GM10266 (cell line): Measurements from ENCODE around the gene CLPTM1.
A peak's percentile ranks its signal among the peaks of the same experiment; 100 is the strongest.

Source experiments
- DNase-seq: peaks from one replicate; pipeline ENCODE4 v3.0.0; 2012; ENCODE audit errors: extremely low spot score
- TF ChIP-seq, protein P1 (sequence below): IDR thresholded peaks from 2 replicates; pipeline ENCODE4 v1.5.1; 2012; ENCODE audit warnings: mild to moderate bottlenecking, low read depth; ENCODE audit not compliant: control insufficient read depth, insufficient read depth; ENCODE audit errors: missing control alignments

Gene CLPTM1

GRCh38 chr19:45038931-45039893, 84.0 kb downstream of the CLPTM1 start, which contains the start of gene CLASRP:
Gene CLASRP (plus strand): TSS chr19:45039045. CDS start chr19:45040213, 1,168 bp downstream.
- DNase-seq = peak; percentile 91
- TF ChIP-seq, protein P1, sequence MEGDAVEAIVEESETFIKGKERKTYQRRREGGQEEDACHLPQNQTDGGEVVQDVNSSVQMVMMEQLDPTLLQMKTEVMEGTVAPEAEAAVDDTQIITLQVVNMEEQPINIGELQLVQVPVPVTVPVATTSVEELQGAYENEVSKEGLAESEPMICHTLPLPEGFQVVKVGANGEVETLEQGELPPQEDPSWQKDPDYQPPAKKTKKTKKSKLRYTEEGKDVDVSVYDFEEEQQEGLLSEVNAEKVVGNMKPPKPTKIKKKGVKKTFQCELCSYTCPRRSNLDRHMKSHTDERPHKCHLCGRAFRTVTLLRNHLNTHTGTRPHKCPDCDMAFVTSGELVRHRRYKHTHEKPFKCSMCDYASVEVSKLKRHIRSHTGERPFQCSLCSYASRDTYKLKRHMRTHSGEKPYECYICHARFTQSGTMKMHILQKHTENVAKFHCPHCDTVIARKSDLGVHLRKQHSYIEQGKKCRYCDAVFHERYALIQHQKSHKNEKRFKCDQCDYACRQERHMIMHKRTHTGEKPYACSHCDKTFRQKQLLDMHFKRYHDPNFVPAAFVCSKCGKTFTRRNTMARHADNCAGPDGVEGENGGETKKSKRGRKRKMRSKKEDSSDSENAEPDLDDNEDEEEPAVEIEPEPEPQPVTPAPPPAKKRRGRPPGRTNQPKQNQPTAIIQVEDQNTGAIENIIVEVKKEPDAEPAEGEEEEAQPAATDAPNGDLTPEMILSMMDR = no peak

DNA sequence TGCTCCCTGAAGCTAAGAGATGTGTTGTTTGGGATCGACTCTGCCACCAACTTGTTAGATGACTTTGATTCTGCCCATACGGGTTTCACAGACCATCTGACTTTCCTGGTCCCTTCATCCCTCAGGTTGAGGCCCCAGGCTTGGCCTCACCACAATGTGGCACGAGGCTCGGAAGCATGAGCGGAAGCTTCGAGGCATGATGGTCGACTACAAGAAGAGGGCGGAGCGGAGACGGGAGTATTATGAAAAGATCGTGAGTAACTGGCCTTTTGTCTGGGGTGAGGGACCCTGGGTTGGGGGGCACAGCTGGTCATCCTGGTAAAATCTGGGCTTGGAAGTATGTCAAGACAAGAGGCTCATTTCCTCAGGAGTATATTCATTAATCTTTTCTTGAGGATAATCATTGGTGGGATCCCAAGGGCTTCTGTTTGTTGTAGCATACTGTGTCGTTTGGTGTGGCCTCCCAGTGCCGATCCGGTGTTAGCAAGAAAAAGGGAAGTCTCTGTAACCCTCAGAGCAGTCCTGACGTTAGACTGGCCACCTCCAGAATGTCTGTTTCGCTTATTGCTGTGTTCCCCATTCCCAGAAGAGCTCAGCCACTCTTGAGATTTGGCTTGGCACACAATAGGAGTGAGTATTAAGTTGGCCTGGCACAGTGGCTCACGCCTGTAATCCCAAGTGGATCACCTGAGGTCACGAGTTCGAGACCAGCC, 85.0 kb downstream of the CLPTM1 start:
- TF ChIP-seq, protein P1 = no peak
- no peak for DNase-seq

GRCh38 chr19:45041125-45041524, 85.9 kb downstream of the CLPTM1 start:
- TF ChIP-seq, protein P1 = no peak
- DNase-seq = no peak
